PC-9 (cell line): ENCODE measurements around the gene MSI2. TPM values are rescaled to one million over a fixed set of nuclear protein-coding genes. Genes with fewer than 3 reads are reported as not detected.

Experiments
- BruUV-seq: library from RNA; stranded (reverse); fragments of 400-500 nt; replicated peaks from 2 replicates; lab custom pipeline; 2021; lab: Mats Ljungman, UMichigan
- CTCF ChIA-PET: fragments of 300-600 bp; sonication (Branson Sonifier 250); formaldehyde crosslinking; loops from one replicate; lab custom pipeline; 2022; ENCODE audit warnings: antibody characterized with exemption; lab: Charles Lee
- POLR2A ChIA-PET: fragments of 300-600 bp; sonication (Branson Sonifier 250); formaldehyde crosslinking; loops from one replicate; lab custom pipeline; 2022; ENCODE audit warnings: antibody characterized with exemption; ENCODE audit not compliant: unreplicated experiment; lab: Charles Lee
- DNase-seq, 2 experiments: peaks; one replicate each; pipeline versions ENCODE4 v3.0.0 to v3.0.0-alpha.2; 2015 to 2022; ENCODE audit warnings: mixed read lengths in 1 of 2
- H2AFZ ChIP-seq: fragments of 200-600 bp; sonication (generic); 2 replicates; pipeline ENCODE4 v1.8.1; 2017; ENCODE audit warnings: antibody characterized with exemption
- H3F3A ChIP-seq: fragments of 200-600 bp; sonication (generic); 2 replicates; pipeline ENCODE4 v1.8.1; 2017; ENCODE audit warnings: antibody characterized with exemption, mild to moderate bottlenecking, low read depth; ENCODE audit not compliant: insufficient read depth
- H3K27ac ChIP-seq: fragments of 200-600 bp; sonication (generic); 2 replicates; pipeline ENCODE4 v1.6.1; 2016; ENCODE audit warnings: mixed run types
- H3K27me3 ChIP-seq: fragments of 200-600 bp; sonication (generic); 2 replicates; pipeline ENCODE4 v1.6.1; 2016; ENCODE audit warnings: low read depth, mixed run types; ENCODE audit not compliant: insufficient read depth
- H3K36me3 ChIP-seq: fragments of 200-600 bp; sonication (generic); 2 replicates; pipeline ENCODE4 v1.6.1; 2016; ENCODE audit warnings: low read depth, mixed run types
- H3K4me1 ChIP-seq: fragments of 200-600 bp; sonication (generic); replicated peaks from 2 replicates; pipeline ENCODE4 v1.6.1; 2016; ENCODE audit warnings: mixed run types; ENCODE audit not compliant: insufficient read depth
- H3K4me2 ChIP-seq: fragments of 200-600 bp; sonication (generic); 2 replicates; pipeline ENCODE4 v1.6.1; 2017; ENCODE audit warnings: mixed run types
- H3K4me3 ChIP-seq: fragments of 200-600 bp; sonication (generic); 2 replicates; pipeline ENCODE4 v1.6.1; 2016; ENCODE audit warnings: mixed run types
- H3K79me2 ChIP-seq: fragments of 200-600 bp; sonication (generic); 2 replicates; pipeline ENCODE4 v1.6.1; 2017; ENCODE audit warnings: low read depth, mixed run types
- H3K9me2 ChIP-seq: fragments of 200-600 bp; sonication (generic); 2 replicates; pipeline ENCODE4 v1.8.1; 2017; ENCODE audit warnings: mild to moderate bottlenecking; ENCODE audit not compliant: insufficient read depth
- H3K9me3 ChIP-seq: fragments of 200-600 bp; sonication (generic); 2 replicates; pipeline ENCODE4 v1.8.1; 2016; ENCODE audit warnings: low read depth; ENCODE audit not compliant: insufficient read depth
- H4K20me1 ChIP-seq: fragments of 200-600 bp; sonication (generic); 2 replicates; pipeline ENCODE4 v1.8.1; 2017; ENCODE audit not compliant: insufficient read depth
- CTCF ChIP-seq: fragments of 200-600 bp; sonication (generic); conservative IDR thresholded peaks from 2 replicates; pipeline ENCODE4 v1.6.1; 2017; ENCODE audit warnings: mixed run types, antibody characterized with exemption, mild to moderate bottlenecking, moderate library complexity
- EZH2 ChIP-seq: fragments of 200-600 bp; sonication (generic); IDR thresholded peaks from 2 replicates; pipeline ENCODE4 v1.8.0; 2017; ENCODE audit warnings: antibody characterized with exemption, low read depth
- intact Hi-C: fragments of 100-400 bp; cut with micrococcal nuclease; formaldehyde crosslinking; loops from one replicate; pipeline ENCODE4 v1.10.0; 2022; ENCODE audit not compliant: unreplicated experiment
- total RNA-seq: library from RNA; stranded (reverse); gene quantifications from 2 replicates; pipeline ENCODE4 v1.2.3, GENCODE V29; 2021

MSI2 gene
- total RNA-seq, 1 experiment from 2014 or later: 15.7 TPM

GRCh38 chr17:57517273-57517631 lies 260.9 kb downstream of the MSI2 start:
- Histone ChIP-seq H3K9me3 (no peaks in the 10 kb centered on the region), H3K9me2 (no peaks in the 10 kb centered on the region), H3K4me2 (no peak overlapping the region), H3K79me2 (no peaks in the 10 kb centered on the region), H3K4me1 (peaks cover 7% of the 10 kb centered on the region; the same call in 1 of the 2 replicates), H2AFZ (no peak overlapping the region), H3K36me3 (no peaks in the 10 kb centered on the region), H3K4me3 (no peak overlapping the region), H3K27ac (no peak overlapping the region), H3K27me3 (peaks cover 13% of the 10 kb centered on the region; the same call in 1 of the 2 replicates), H3F3A (no peaks in the 10 kb centered on the region), H4K20me1 (0 out of 2 replicates have a peak, but pooled peaks cover 3% of the 10 kb centered on the region)
- ChIA-PET CTCF (no interaction called here), POLR2A (no interaction called here)
- no peak for DNase-seq
- BruUV-seq: no TSS peak
- no peak for TF ChIP-seq EZH2
- no peak for TF ChIP-seq CTCF
- intact Hi-C loops: no loop called here

- TF ChIP-seq CTCF: no peak
- TF ChIP-seq EZH2: no peak
- no peaks in the 10 kb centered on the region for H3K36me3 ChIP-seq
- POLR2A ChIA-PET: no interaction called here
- peak in 1 of 2 experiments; percentile 18 for DNase-seq
- intact Hi-C loops: no loop called here
- no peaks in the 10 kb centered on the region for H3K9me2 ChIP-seq
- no peak overlapping the region for H2AFZ ChIP-seq
- H3K9me3 ChIP-seq: no peaks in the 10 kb centered on the region
- H3K4me2 ChIP-seq: no peak overlapping the region
- 0 out of 2 replicates have a peak, but pooled peaks cover 3% of the 10 kb centered on the region for H4K20me1 ChIP-seq
- BruUV-seq: no TSS peak
- peaks cover 7% of the 10 kb centered on the region; the same call in 1 of the 2 replicates for H3K4me1 ChIP-seq
- peaks cover 13% of the 10 kb centered on the region; the same call in 1 of the 2 replicates for H3K27me3 ChIP-seq
- CTCF ChIA-PET: no interaction called here
- H3K27ac ChIP-seq: no peak overlapping the region
- H3F3A ChIP-seq: no peaks in the 10 kb centered on the region
- H3K4me3 ChIP-seq: no peak overlapping the region
- H3K79me2 ChIP-seq: no peaks in the 10 kb centered on the region
These were observed 261.5 kb downstream of the MSI2 start for GRCh38 chr17:57517632-57518456.

GRCh38 chr17:57518587-57519581 lies 262.6 kb downstream of the MSI2 start:
- no peak overlapping the region for H3K27ac ChIP-seq

More at GRCh38 chr17:57518587-57519581, 262.6 kb downstream of the MSI2 start:
- no TSS peak for BruUV-seq
- ChIA-PET CTCF (no interaction called here), POLR2A (no interaction called here)
- Histone ChIP-seq H3K27me3 (peaks cover 13% of the 10 kb centered on the region), H3K36me3 (no peaks in the 10 kb centered on the region), H3K9me2 (no peaks in the 10 kb centered on the region), H3K4me3 (no peak overlapping the region), H3F3A (no peaks in the 10 kb centered on the region), H3K4me2 (no peak overlapping the region), H3K79me2 (no peaks in the 10 kb centered on the region), H3K9me3 (no peaks in the 10 kb centered on the region), H3K4me1 (peaks cover 7% of the 10 kb centered on the region; the same call in 1 of the 2 replicates), H4K20me1 (0 out of 2 replicates have a peak, but pooled peaks cover 3% of the 10 kb centered on the region), H2AFZ (no peak overlapping the region)
- intact Hi-C loops: no loop called here
- peak; percentile 25 to 69 for DNase-seq
- TF ChIP-seq CTCF (no peak), EZH2 (no peak)
